SH-SY5Y (cell line): ENCODE results near the gene ZBTB7C.

ENCODE experiments used
- GATA2 ChIP-seq: IDR thresholded peaks from 2 replicates; pipeline ENCODE4 v1.6.1; 2011; ENCODE audit warnings: mild to moderate bottlenecking, low read depth, low read length
- GATA3 ChIP-seq: IDR thresholded peaks from 2 replicates; pipeline ENCODE4 v1.6.1; 2011; ENCODE audit warnings: low read depth, mild to moderate bottlenecking, low read length, moderate library complexity

DNA sequence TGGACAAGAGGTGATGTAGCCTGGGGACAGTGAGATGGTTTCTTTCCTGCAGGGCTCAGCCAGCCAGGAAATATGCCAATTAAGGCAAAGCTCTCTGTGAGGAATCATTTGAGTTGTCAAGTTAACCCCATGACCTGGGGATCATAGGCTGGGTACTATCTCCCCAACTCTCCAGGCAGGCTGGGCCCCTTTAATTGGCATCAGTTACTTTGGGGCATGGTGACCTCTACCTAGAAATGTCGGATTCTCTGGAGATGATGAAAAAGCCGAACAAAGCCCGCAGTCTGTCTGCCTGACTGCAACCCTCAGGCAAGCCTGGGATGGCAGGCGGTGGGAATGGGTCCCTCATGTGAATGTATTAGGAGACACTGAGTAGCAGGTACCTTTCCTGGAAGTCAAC is 285.2 kb downstream of the ZBTB7C start:
- TF ChIP-seq GATA2: no peak
- no peak for TF ChIP-seq GATA3
